Ishikawa (cell line): ENCODE data around the gene EHBP1L1.

Source experiments
- CREB1 ChIP-seq: IDR thresholded peaks from 2 replicates; pipeline ENCODE4 v1.6.1; 2012; ENCODE audit warnings: low read depth
- EGR1 ChIP-seq: IDR thresholded peaks from 2 replicates; pipeline ENCODE4 v1.6.1; 2012
- EP300 ChIP-seq: IDR thresholded peaks from 2 replicates; pipeline ENCODE4 v1.6.1; 2012; ENCODE audit warnings: borderline replicate concordance
- FOXM1 ChIP-seq: IDR thresholded peaks from 2 replicates; pipeline ENCODE4 v1.6.1; 2012; ENCODE audit warnings: low read depth, borderline replicate concordance
- MAX ChIP-seq: IDR thresholded peaks from 2 replicates; pipeline ENCODE4 v1.6.1; 2012
- NFIC ChIP-seq: IDR thresholded peaks from 2 replicates; pipeline ENCODE4 v1.6.1; 2012
- RAD21 ChIP-seq: IDR thresholded peaks from 2 replicates; pipeline ENCODE4 v1.6.1; 2012; ENCODE audit warnings: low read depth
- REST ChIP-seq: IDR thresholded peaks from 2 replicates; pipeline ENCODE4 v1.6.1; 2012; ENCODE audit warnings: low read depth, mild to moderate bottlenecking
- TAF1 ChIP-seq: IDR thresholded peaks from 2 replicates; pipeline ENCODE4 v1.6.1; 2012; ENCODE audit warnings: low read depth, mild to moderate bottlenecking
- TCF12 ChIP-seq: IDR thresholded peaks from 2 replicates; pipeline ENCODE4 v1.6.1; 2012; ENCODE audit warnings: low read depth
- YY1 ChIP-seq: IDR thresholded peaks from 2 replicates; pipeline ENCODE4 v1.6.1; 2012; ENCODE audit warnings: low read depth

GRCh38 chr11:65536412-65537295 lies 39.2 kb upstream of the EHBP1L1 start:
- TF ChIP-seq FOXM1 (no peak), EP300 (no peak), YY1 (no peak), MAX (no peak), EGR1 (no peak), TAF1 (no peak), REST (no peak), CREB1 (no peak), NFIC (no peak), RAD21 (no peak), TCF12 (no peak)
